K562 (cell line): Measurements from ENCODE around the gene GABRD. TPM values are rescaled to one million over a fixed set of nuclear protein-coding genes. Genes with fewer than 3 reads are reported as not detected.

Experiments
- BCOR ChIP-seq: fragments of 450-650 bp; IDR thresholded peaks from 2 replicates; pipeline ENCODE4 v1.6.1; 2016
- CCNT2 ChIP-seq: IDR thresholded peaks from 2 replicates; pipeline ENCODE4 v1.6.1; 2011; ENCODE audit warnings: borderline replicate concordance, low read depth, mild to moderate bottlenecking, moderate library complexity, mixed read lengths, low read length; ENCODE audit not compliant: insufficient read length; ENCODE audit errors: extremely low read depth
- ESRRA ChIP-seq: fragments of 450-650 bp; IDR thresholded peaks from 2 replicates; pipeline ENCODE4 v1.6.1; 2014; ENCODE audit warnings: low read depth, mild to moderate bottlenecking, moderate library complexity, borderline replicate concordance
- HDAC1 ChIP-seq, 2 experiments: fragments of 450-650 bp; IDR thresholded peaks; 2 replicates each; pipeline ENCODE4 v1.6.1; 2016 to 2017; ENCODE audit warnings: inconsistent platforms in 1 of 2, mild to moderate bottlenecking in 1 of 2, moderate library complexity in 1 of 2
- MEF2A ChIP-seq: IDR thresholded peaks from 2 replicates; pipeline ENCODE4 v1.6.1; 2011; ENCODE audit warnings: low read depth, mild to moderate bottlenecking, low read length, moderate library complexity; ENCODE audit not compliant: control insufficient read depth
- PHF21A ChIP-seq: fragments of 450-650 bp; IDR thresholded peaks from 2 replicates; pipeline ENCODE4 v1.6.1; 2017; ENCODE audit warnings: low read depth, borderline replicate concordance
- PURB ChIP-seq: sonication (generic); formaldehyde crosslinking; IDR thresholded peaks from 2 replicates; pipeline ENCODE4 v1.9.0; 2021; ENCODE audit warnings: low read depth, mild to moderate bottlenecking, missing genetic modification reagents
- SMAD4 ChIP-seq: fragments of 250-450 bp; sonication (Bioruptor Pico); conservative IDR thresholded peaks from 2 replicates; pipeline ENCODE4 v1.8.0; 2021; ENCODE audit warnings: inconsistent platforms, mild to moderate bottlenecking, moderate library complexity
- SMARCA4 ChIP-seq: fragments of 450-650 bp; IDR thresholded peaks from 2 replicates; pipeline ENCODE4 v1.6.1; 2016
- STAT5A ChIP-seq: IDR thresholded peaks from 2 replicates; pipeline ENCODE4 v1.6.1; 2012; ENCODE audit warnings: low read length, inconsistent platforms, borderline replicate concordance
- ZNF785 ChIP-seq: fragments of 250-450 bp; sonication (Bioruptor Pico); IDR thresholded peaks from 2 replicates; pipeline ENCODE4 v1.4.0; 2020; ENCODE audit warnings: mild to moderate bottlenecking
- polyA plus RNA-seq, 8 experiments: library from polyadenylated mRNA; depleted of rRNA in 4 of 8; stranded (reverse) in 5 of 8; unstranded in 3 of 8; fragments of >200 nt; fragmentation: Nextera tagmentation in 2 of 8; fragmentation: Illumina TruSeq in 1 of 8; extraction: Ambion mirVana in 2 of 8; extraction: Trizol in 1 of 8; gene quantifications; 2 replicates each; pipeline versions ENCODE4 v1.2.1 to v1.2.3, GENCODE V29; 2011 to 2014; ENCODE audit warnings: inconsistent platforms in 1 of 8, missing spikeins in 1 of 8
- total RNA-seq, 7 experiments: library from RNA; depleted of rRNA in 6 of 7; stranded (reverse); fragments of >200 nt in 6 of 7; fragmentation: Illumina TruSeq in 2 of 7; extraction: Trizol in 2 of 7; gene quantifications; 2 replicates each; pipeline versions ENCODE4 v1.2.1 to v1.2.3, GENCODE V29; 2011 to 2021; ENCODE audit warnings: low replicate concordance in 1 of 7
- TF ChIP-seq, protein P1 (sequence below), 2 experiments: fragments of 450-650 bp in 1 of 2; sonication (generic) in 1 of 2; formaldehyde crosslinking in 1 of 2; IDR thresholded peaks; 2 replicates each; pipeline versions ENCODE4 v1.7.1 to v1.9.0; 2016 to 2022; ENCODE audit warnings: inconsistent platforms in 1 of 2, mild to moderate bottlenecking in 1 of 2, missing genetic modification reagents in 1 of 2
- TF ChIP-seq, protein P2 (sequence below): sonication (generic); formaldehyde crosslinking; IDR thresholded peaks from 2 replicates; pipeline ENCODE4 v1.9.0; 2022; ENCODE audit warnings: mild to moderate bottlenecking, missing genetic modification reagents
- TF ChIP-seq, protein P3 (sequence below): sonication (generic); formaldehyde crosslinking; IDR thresholded peaks from 2 replicates; pipeline ENCODE4 v1.8.0; 2022; ENCODE audit warnings: missing genetic modification reagents, mild to moderate bottlenecking, borderline replicate concordance
- TF ChIP-seq, protein P4 (sequence below): fragments of 450-650 bp; formaldehyde crosslinking; IDR thresholded peaks from 2 replicates; pipeline ENCODE4 v1.4.0; 2020; ENCODE audit warnings: mild to moderate bottlenecking, mixed read lengths

Gene GABRD
- total and polyA plus RNA-seq, 9 of the 15 experiments (the other 6 are each of a cell fraction or from before 2014, with no cell fraction given), result 0.07 TPM; not detected in 8

DNA sequence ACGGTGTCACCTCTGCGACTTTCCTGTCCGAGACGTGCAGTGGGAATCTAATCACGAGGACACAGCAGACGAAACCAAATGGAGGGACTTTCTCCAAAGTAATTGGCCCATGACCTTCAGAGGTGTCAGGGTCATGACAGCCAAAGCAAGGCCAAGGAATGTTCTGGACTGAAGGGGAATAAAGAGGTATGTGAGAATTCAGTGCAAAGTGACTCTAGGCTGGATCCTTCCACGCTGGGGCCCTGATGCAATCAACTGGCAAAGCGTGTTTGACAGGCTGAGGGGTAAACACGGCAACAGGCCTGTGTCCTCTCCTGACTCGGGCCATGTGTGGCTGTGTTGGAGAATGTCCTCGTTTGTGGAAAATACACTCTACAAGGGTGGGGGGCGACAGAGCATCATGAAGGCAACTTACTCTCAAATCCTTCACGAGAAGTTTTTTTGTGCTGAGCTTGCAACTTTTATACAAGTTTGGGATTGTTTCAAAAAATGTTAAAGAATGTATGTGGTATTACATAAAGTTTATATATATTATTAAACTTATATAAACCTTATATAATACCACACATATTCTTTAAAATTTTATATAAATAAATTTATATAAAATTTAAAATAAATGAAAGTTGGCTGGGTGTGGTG is 17.3 kb upstream of the GABRD start (continued):
- TF ChIP-seq, protein P1, sequence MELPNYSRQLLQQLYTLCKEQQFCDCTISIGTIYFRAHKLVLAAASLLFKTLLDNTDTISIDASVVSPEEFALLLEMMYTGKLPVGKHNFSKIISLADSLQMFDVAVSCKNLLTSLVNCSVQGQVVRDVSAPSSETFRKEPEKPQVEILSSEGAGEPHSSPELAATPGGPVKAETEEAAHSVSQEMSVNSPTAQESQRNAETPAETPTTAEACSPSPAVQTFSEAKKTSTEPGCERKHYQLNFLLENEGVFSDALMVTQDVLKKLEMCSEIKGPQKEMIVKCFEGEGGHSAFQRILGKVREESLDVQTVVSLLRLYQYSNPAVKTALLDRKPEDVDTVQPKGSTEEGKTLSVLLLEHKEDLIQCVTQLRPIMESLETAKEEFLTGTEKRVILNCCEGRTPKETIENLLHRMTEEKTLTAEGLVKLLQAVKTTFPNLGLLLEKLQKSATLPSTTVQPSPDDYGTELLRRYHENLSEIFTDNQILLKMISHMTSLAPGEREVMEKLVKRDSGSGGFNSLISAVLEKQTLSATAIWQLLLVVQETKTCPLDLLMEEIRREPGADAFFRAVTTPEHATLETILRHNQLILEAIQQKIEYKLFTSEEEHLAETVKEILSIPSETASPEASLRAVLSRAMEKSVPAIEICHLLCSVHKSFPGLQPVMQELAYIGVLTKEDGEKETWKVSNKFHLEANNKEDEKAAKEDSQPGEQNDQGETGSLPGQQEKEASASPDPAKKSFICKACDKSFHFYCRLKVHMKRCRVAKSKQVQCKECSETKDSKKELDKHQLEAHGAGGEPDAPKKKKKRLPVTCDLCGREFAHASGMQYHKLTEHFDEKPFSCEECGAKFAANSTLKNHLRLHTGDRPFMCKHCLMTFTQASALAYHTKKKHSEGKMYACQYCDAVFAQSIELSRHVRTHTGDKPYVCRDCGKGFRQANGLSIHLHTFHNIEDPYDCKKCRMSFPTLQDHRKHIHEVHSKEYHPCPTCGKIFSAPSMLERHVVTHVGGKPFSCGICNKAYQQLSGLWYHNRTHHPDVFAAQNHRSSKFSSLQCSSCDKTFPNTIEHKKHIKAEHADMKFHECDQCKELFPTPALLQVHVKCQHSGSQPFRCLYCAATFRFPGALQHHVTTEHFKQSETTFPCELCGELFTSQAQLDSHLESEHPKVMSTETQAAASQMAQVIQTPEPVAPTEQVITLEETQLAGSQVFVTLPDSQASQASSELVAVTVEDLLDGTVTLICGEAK (IDR thresholded peaks at IDR 0.05), result no peak
- TF ChIP-seq, protein P1 (CRISPR knock-in tag; IDR thresholded peaks at IDR 0.05), result no peak
- TF ChIP-seq PHF21A (no peak), STAT5A (no peak), ESRRA (peak; percentile 88), PURB (CRISPR knock-in tag) (no peak), MEF2A (no peak), SMARCA4 (no peak), SMAD4 (peak; percentile 47), BCOR (no peak), CCNT2 (no peak), ZNF785 (CRISPR knock-in tag) (no peak), HDAC1 (IDR thresholded peaks at IDR 0.05) (no peak)
- TF ChIP-seq, protein P2, sequence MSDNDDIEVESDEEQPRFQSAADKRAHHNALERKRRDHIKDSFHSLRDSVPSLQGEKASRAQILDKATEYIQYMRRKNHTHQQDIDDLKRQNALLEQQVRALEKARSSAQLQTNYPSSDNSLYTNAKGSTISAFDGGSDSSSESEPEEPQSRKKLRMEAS (CRISPR knock-in tag), result no peak
- TF ChIP-seq, protein P3, sequence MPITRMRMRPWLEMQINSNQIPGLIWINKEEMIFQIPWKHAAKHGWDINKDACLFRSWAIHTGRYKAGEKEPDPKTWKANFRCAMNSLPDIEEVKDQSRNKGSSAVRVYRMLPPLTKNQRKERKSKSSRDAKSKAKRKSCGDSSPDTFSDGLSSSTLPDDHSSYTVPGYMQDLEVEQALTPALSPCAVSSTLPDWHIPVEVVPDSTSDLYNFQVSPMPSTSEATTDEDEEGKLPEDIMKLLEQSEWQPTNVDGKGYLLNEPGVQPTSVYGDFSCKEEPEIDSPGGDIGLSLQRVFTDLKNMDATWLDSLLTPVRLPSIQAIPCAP (CRISPR knock-in tag), result no peak
- TF ChIP-seq, protein P4, sequence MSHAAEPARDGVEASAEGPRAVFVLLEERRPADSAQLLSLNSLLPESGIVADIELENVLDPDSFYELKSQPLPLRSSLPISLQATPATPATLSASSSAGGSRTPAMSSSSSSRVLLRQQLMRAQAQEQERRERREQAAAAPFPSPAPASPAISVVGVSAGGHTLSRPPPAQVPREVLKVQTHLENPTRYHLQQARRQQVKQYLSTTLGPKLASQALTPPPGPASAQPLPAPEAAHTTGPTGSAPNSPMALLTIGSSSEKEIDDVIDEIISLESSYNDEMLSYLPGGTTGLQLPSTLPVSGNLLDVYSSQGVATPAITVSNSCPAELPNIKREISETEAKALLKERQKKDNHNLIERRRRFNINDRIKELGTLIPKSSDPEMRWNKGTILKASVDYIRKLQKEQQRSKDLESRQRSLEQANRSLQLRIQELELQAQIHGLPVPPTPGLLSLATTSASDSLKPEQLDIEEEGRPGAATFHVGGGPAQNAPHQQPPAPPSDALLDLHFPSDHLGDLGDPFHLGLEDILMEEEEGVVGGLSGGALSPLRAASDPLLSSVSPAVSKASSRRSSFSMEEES, result no peak
